ENCODE measurements around the gene WDR18. TPM values are rescaled to one million over a fixed set of nuclear protein-coding genes. Genes with fewer than 3 reads are reported as not detected.
A peak's percentile ranks its signal among the peaks of the same experiment; 100 is the strongest.

Gene WDR18
- total RNA-seq, 1 experiment from 2014 or later, result 96.8 TPM

DNA sequence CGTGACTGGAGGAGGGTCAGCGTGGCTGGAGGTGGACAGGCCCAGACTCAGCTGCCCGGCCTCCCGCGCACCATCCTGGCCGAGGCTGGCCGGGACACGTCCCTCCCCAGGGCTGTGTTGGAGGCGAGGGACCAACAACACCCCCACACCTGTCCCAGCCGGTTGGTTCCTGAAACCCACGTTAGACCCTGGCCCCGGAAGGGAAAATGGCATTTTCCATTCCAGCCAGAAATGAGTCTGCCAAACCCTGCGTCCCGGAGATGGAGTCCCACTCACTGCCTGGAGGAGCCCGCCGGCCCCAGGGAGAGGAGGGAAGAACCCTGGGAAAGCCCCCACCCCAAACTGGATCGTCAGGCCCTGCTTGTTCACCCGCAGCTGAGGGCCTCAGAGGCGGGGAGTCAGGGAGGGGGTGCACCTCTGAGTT is 4.8 kb upstream of the WDR18 start:
- no peaks in the 10 kb centered on the region for H3K9me3 ChIP-seq
- POLR2A ChIA-PET, result no interaction called here
- no peak overlapping the region for H3K27ac Mint-ChIP-seq (ENCODE audit: unreplicated experiment)
- DNase-seq, result no peak
- no TSS peak for BruUV-seq (replicated peaks)
- H3K4me1 Mint-ChIP-seq (ENCODE audit: low read depth, unreplicated experiment), result peaks cover 8% of the 10 kb centered on the region
- H3K27me3 Mint-ChIP-seq (ENCODE audit: insufficient read depth, unreplicated experiment), result no peaks in the 10 kb centered on the region
- CTCF ChIA-PET, result interaction anchor here (2.2 kb wide), 1 partner anchor 23 kb away, joined by 5 read pairs; no protein-coding TSS in a partner anchor
- H3K4me3 Mint-ChIP-seq (ENCODE audit: unreplicated experiment), result no peak overlapping the region
- no peaks in the 10 kb centered on the region for H3K9me3 Mint-ChIP-seq (ENCODE audit: unreplicated experiment)
- H3K4me3 ChIP-seq (ENCODE audit: low read depth, low read length), result no peak overlapping the region
- intact Hi-C loops (cut with micrococcal nuclease; ENCODE audit: unreplicated experiment), result no loop called here
- H3K36me3 ChIP-seq (ENCODE audit: control insufficient read depth, insufficient read depth, low read length), result no peaks in the 10 kb centered on the region; the same call in 1 of the 2 replicates
- H3K4me1 ChIP-seq, result peaks cover 40% of the 10 kb centered on the region
- TF ChIP-seq, protein P1, sequence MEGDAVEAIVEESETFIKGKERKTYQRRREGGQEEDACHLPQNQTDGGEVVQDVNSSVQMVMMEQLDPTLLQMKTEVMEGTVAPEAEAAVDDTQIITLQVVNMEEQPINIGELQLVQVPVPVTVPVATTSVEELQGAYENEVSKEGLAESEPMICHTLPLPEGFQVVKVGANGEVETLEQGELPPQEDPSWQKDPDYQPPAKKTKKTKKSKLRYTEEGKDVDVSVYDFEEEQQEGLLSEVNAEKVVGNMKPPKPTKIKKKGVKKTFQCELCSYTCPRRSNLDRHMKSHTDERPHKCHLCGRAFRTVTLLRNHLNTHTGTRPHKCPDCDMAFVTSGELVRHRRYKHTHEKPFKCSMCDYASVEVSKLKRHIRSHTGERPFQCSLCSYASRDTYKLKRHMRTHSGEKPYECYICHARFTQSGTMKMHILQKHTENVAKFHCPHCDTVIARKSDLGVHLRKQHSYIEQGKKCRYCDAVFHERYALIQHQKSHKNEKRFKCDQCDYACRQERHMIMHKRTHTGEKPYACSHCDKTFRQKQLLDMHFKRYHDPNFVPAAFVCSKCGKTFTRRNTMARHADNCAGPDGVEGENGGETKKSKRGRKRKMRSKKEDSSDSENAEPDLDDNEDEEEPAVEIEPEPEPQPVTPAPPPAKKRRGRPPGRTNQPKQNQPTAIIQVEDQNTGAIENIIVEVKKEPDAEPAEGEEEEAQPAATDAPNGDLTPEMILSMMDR (IDR thresholded peaks at IDR 0.05; ENCODE audit: insufficient read depth in 1 of 2, low read depth in 1 of 2, low read length in 1 of 2, severe bottlenecking in 1 of 2, unreplicated experiment in 1 of 2), result no peak
- H3K27me3 ChIP-seq (replicated peaks; ENCODE audit: control insufficient read depth, insufficient read depth, low read length), result no peaks in the 10 kb centered on the region
- peaks cover 58% of the 10 kb centered on the region for H3K36me3 Mint-ChIP-seq (ENCODE audit: insufficient read depth, unreplicated experiment)

DNA sequence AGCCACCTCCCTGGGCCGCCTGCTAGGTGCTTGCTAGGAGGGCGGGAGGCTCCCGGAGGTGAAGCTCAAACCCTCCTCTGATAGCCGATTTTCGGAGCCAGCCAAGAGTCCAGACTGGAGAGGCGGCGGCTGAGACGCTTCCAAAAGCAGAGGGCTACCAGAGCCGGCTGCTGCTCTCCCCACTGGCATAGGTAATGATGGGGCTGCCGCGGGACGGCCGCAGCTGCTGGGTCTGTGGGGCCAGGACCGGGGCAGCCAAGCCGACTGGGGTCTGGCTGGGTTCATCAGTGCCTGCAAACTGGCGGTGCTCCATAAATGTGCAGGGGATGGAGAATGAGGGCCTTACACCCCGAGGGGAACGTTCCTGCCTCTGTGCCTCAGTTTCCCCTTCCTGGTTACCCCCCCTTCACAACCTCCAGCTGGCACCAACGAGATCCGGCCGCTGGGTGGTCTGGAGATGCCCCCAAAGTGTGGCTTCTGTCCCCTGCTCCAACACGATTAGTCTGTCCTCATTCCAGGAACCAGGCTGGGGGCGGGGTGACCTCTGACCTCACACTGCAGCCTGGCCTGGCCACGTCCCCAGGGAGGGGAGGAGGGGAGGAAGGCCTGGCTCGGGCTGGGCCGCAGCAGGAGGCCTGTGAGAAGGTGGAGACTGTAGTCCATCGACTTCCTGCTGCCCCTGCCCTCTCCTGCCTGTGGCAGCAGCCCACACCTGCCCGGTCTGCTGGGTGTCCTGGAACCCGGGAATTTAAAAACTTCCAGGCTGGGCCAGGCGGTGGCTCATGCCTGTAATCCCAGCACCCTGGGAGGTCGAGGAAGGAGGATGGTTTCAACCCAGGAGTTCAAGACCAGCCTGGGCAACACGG is 3.8 kb upstream of the WDR18 start:
- no peak overlapping the region for H3K4me3 ChIP-seq (ENCODE audit: low read depth, low read length)

More for the DNA sequence above, 3.8 kb upstream of the WDR18 start:
- intact Hi-C loops (cut with micrococcal nuclease; ENCODE audit: unreplicated experiment), result loop anchor here (1.0 to 5.0 kb wide), 3 partner anchors 28 to 208 kb away; no protein-coding TSS in a partner anchor
- Mint-ChIP-seq H3K36me3 (ENCODE audit: insufficient read depth, unreplicated experiment) (peaks cover 58% of the 10 kb centered on the region), H3K4me1 (ENCODE audit: low read depth, unreplicated experiment) (peaks cover 8% of the 10 kb centered on the region), H3K4me3 (ENCODE audit: unreplicated experiment) (peak overlapping the region; percentile 55), H3K27me3 (ENCODE audit: insufficient read depth, unreplicated experiment) (no peaks in the 10 kb centered on the region), H3K27ac (ENCODE audit: unreplicated experiment) (peak overlapping the region; percentile 91), H3K9me3 (ENCODE audit: unreplicated experiment) (no peaks in the 10 kb centered on the region)
- TF ChIP-seq, protein P1 (IDR thresholded peaks at IDR 0.05; ENCODE audit: insufficient read depth in 1 of 2, low read depth in 1 of 2, low read length in 1 of 2, severe bottlenecking in 1 of 2, unreplicated experiment in 1 of 2), result no peak
- CTCF ChIA-PET, result interaction anchor here (0.7 to 2.3 kb wide), 3 partner anchors 24 to 490 kb away, joined by 3 to 16 read pairs (median 5); no protein-coding TSS in a partner anchor
- H3K4me1 ChIP-seq, result peaks cover 40% of the 10 kb centered on the region
- POLR2A ChIA-PET, result interaction anchor here (0.6 kb wide), 1 partner anchor 25 kb away, joined by 3 read pairs; no protein-coding TSS in a partner anchor
- no peaks in the 10 kb centered on the region for H3K27me3 ChIP-seq (replicated peaks; ENCODE audit: control insufficient read depth, insufficient read depth, low read length)
- DNase-seq, result peak; percentile 90 to 92
- no peaks in the 10 kb centered on the region for H3K9me3 ChIP-seq
- no peaks in the 10 kb centered on the region for H3K36me3 ChIP-seq (ENCODE audit: control insufficient read depth, insufficient read depth, low read length)
- no TSS peak for BruUV-seq (replicated peaks)
